ENCODE measurements around the gene MYBBP1A. TPM values are rescaled to one million over a fixed set of nuclear protein-coding genes. Genes with fewer than 3 reads are reported as not detected.
"Not testable (repeated sequence)": the region's sequence is repeated elsewhere in the genome, so short reads cannot be mapped to it uniquely, and the experiment has no call there.

The MYBBP1A gene
- polyA plus RNA-seq (2013, experiment 1 of 2), result 20.8 TPM
- 19.7 TPM for polyA plus RNA-seq (2013, experiment 2 of 2)

- Histone ChIP-seq H2BK12ac (ENCODE audit: low read length in 2 of 2) (no peak within 1 kb of the TSS), H4K91ac (ENCODE audit: low read length) (peak within 1 kb of the TSS; percentile 72), H3K9ac (ENCODE audit: low read length) (peak within 1 kb of the TSS; percentile 96), H3K4ac (ENCODE audit: low read depth in 1 of 2, low read length in 2 of 2) (peak within 1 kb of the TSS; percentile 21 to 66), H2BK120ac (ENCODE audit: low read depth, low read length) (peak within 1 kb of the TSS; percentile 71), H3K9me3 (ENCODE audit: control insufficient read depth, low read length) (no peaks in the 10 kb centered on the region), H2AK5ac (ENCODE audit: low read length, severe bottlenecking) (peak within 1 kb of the TSS; percentile 3), H3K23ac (ENCODE audit: low read length in 2 of 2) (peak within 1 kb of the TSS; percentile 60 to 62), H3K14ac (ENCODE audit: low read length in 2 of 2) (peak within 1 kb of the TSS in 1 of 2 experiments; percentile 14), H2AFZ (ENCODE audit: low read depth, low read length) (peak within 1 kb of the TSS; percentile 1), H3K27ac (ENCODE audit: low read length, poor library complexity, severe bottlenecking) (peak within 1 kb of the TSS; percentile 58), H3K79me1 (replicated peaks; ENCODE audit: low read length, poor library complexity, severe bottlenecking) (peaks cover 36% of the 10 kb centered on the region), H3K4me1 (ENCODE audit: control insufficient read depth, insufficient read depth, low read depth, low read length) (peaks cover 26% of the 10 kb centered on the region), H2BK15ac (ENCODE audit: low read depth, poor library complexity, severe bottlenecking) (no peak within 1 kb of the TSS), H3K18ac (ENCODE audit: low read depth in 1 of 2, low read length in 2 of 2) (peak within 1 kb of the TSS; percentile 70 to 82), H3K36me3 (ENCODE audit: control insufficient read depth in 1 of 2, insufficient read depth in 2 of 2, low read depth in 1 of 2, low read length in 2 of 2) (peaks cover 34 to 36% of the 10 kb centered on the region in 2 experiments), H3K4me2 (ENCODE audit: low read length, poor library complexity, severe bottlenecking) (peak within 1 kb of the TSS; percentile 89), H3K4me3 (ENCODE audit: insufficient read depth in 1 of 2, low read depth in 1 of 2, low read length in 2 of 2) (peak within 1 kb of the TSS; percentile 92 to 98), H3K27me3 (ENCODE audit: control insufficient read depth in 1 of 2, insufficient read depth in 1 of 2, low read length in 2 of 2) (no peaks in the 10 kb centered on the region), H4K8ac (ENCODE audit: low read length) (peak within 1 kb of the TSS; percentile 72), H2BK5ac (ENCODE audit: low read depth, low read length, poor library complexity, severe bottlenecking) (no peak within 1 kb of the TSS)
- peak; percentile 95 for DNase-seq
- WGBS, result 2% methylated on average over 69 of the region's 69 CpGs
These were observed at the start of gene MYBBP1A for GRCh38 chr17:4554997-4555799. TSS of gene MYBBP1A (minus strand) at chr17:4555384. CDS start at chr17:4555324, 60 bp downstream.

- not testable (repeated sequence) for H2BK120ac ChIP-seq (ENCODE audit: low read depth, low read length); H2BK5ac ChIP-seq (ENCODE audit: low read depth, low read length, poor library complexity, severe bottlenecking); H3K4me3 ChIP-seq (ENCODE audit: insufficient read depth in 1 of 2, low read depth in 1 of 2, low read length in 2 of 2); H3K4me2 ChIP-seq (ENCODE audit: low read length, poor library complexity, severe bottlenecking); DNase-seq; H4K8ac ChIP-seq (ENCODE audit: low read length); H4K91ac ChIP-seq (ENCODE audit: low read length); H3K27ac ChIP-seq (ENCODE audit: low read length, poor library complexity, severe bottlenecking); H3K9me3 ChIP-seq (ENCODE audit: control insufficient read depth, low read length); H3K14ac ChIP-seq (ENCODE audit: low read length in 2 of 2); H3K9ac ChIP-seq (ENCODE audit: low read length); H3K79me1 ChIP-seq (replicated peaks; ENCODE audit: low read length, poor library complexity, severe bottlenecking); H3K18ac ChIP-seq (ENCODE audit: low read depth in 1 of 2, low read length in 2 of 2); H2BK15ac ChIP-seq (ENCODE audit: low read depth, poor library complexity, severe bottlenecking); H2AFZ ChIP-seq (ENCODE audit: low read depth, low read length); H3K4ac ChIP-seq (ENCODE audit: low read depth in 1 of 2, low read length in 2 of 2); H2BK12ac ChIP-seq (ENCODE audit: low read length in 2 of 2); H2AK5ac ChIP-seq (ENCODE audit: low read length, severe bottlenecking); H3K23ac ChIP-seq (ENCODE audit: low read length in 2 of 2); H3K36me3 ChIP-seq (ENCODE audit: control insufficient read depth in 1 of 2, insufficient read depth in 2 of 2, low read depth in 1 of 2, low read length in 2 of 2)
- peaks cover 0 to 19% of the 10 kb centered on the region in 2 experiments for H3K27me3 ChIP-seq (ENCODE audit: control insufficient read depth in 1 of 2, insufficient read depth in 1 of 2, low read length in 2 of 2)
- H3K4me1 ChIP-seq (ENCODE audit: control insufficient read depth, insufficient read depth, low read depth, low read length), result peaks cover 39% of the 10 kb centered on the region
- WGBS, result 95% methylated on average over 11 of the region's 11 CpGs
These were observed 49.6 kb upstream of the MYBBP1A start for GRCh38 chr17:4604736-4605135.

DNA sequence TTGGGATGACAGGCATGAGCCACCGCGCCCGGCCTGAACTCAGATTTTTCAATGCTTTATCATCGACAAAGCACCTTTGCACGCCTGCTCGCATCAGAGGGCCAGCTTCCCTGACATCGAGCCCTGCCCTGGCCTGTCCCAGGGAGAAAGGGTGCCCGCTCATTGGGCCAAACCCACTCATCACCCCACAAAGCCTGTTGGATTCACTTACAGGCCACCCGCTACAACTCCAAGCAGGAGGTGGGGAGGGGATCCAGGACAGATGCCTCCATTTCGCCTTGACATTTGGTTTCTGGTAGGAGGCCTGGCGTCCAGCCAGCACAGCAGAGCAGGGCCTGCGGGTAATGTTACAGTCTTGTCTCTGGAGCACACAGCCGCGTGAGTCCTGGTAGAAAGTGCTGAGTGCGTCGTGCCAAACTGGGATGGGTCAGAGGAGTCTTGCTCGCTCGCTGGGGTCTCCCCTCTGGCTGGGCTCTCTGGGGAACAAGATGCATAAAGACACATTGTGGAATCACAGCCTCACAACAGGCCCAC, 49.0 kb upstream of the MYBBP1A start:
- peaks cover 4 to 15% of the 10 kb centered on the region in 2 experiments for H3K27me3 ChIP-seq (ENCODE audit: control insufficient read depth in 1 of 2, insufficient read depth in 1 of 2, low read length in 2 of 2)
- no peak overlapping the region for H3K18ac ChIP-seq (ENCODE audit: low read depth in 1 of 2, low read length in 2 of 2)
- H3K9ac ChIP-seq (ENCODE audit: low read length), result no peak overlapping the region
- H2BK15ac ChIP-seq (ENCODE audit: low read depth, poor library complexity, severe bottlenecking), result no peak overlapping the region
- peak overlapping the region; percentile 50 for H3K27ac ChIP-seq (ENCODE audit: low read length, poor library complexity, severe bottlenecking)
- H3K9me3 ChIP-seq (ENCODE audit: control insufficient read depth, low read length), result no peaks in the 10 kb centered on the region
- H4K8ac ChIP-seq (ENCODE audit: low read length), result no peak overlapping the region
- no peak overlapping the region for H3K4ac ChIP-seq (ENCODE audit: low read depth in 1 of 2, low read length in 2 of 2)
- no peak overlapping the region for H2AK5ac ChIP-seq (ENCODE audit: low read length, severe bottlenecking)
- H3K79me1 ChIP-seq (replicated peaks; ENCODE audit: low read length, poor library complexity, severe bottlenecking), result no peaks in the 10 kb centered on the region
- H3K4me2 ChIP-seq (ENCODE audit: low read length, poor library complexity, severe bottlenecking), result no peak overlapping the region
- peak overlapping the region in 1 of 2 experiments; percentile 25 for H3K4me3 ChIP-seq (ENCODE audit: insufficient read depth in 1 of 2, low read depth in 1 of 2, low read length in 2 of 2)
- H2AFZ ChIP-seq (ENCODE audit: low read depth, low read length), result no peak overlapping the region
- no peak overlapping the region for H3K14ac ChIP-seq (ENCODE audit: low read length in 2 of 2)
- no peaks in the 10 kb centered on the region for H3K36me3 ChIP-seq (ENCODE audit: control insufficient read depth in 1 of 2, insufficient read depth in 2 of 2, low read depth in 1 of 2, low read length in 2 of 2)
- no peak overlapping the region for H3K23ac ChIP-seq (ENCODE audit: low read length in 2 of 2)
- no peak overlapping the region for H2BK120ac ChIP-seq (ENCODE audit: low read depth, low read length)
- H2BK5ac ChIP-seq (ENCODE audit: low read depth, low read length, poor library complexity, severe bottlenecking), result no peak overlapping the region
- H4K91ac ChIP-seq (ENCODE audit: low read length), result no peak overlapping the region
- WGBS, result 69% methylated on average over 18 of the region's 18 CpGs
- peak; percentile 43 for DNase-seq
- peaks cover 44% of the 10 kb centered on the region for H3K4me1 ChIP-seq (ENCODE audit: control insufficient read depth, insufficient read depth, low read depth, low read length)
- peak overlapping the region in 1 of 2 experiments; percentile 30 for H2BK12ac ChIP-seq (ENCODE audit: low read length in 2 of 2)

DNA sequence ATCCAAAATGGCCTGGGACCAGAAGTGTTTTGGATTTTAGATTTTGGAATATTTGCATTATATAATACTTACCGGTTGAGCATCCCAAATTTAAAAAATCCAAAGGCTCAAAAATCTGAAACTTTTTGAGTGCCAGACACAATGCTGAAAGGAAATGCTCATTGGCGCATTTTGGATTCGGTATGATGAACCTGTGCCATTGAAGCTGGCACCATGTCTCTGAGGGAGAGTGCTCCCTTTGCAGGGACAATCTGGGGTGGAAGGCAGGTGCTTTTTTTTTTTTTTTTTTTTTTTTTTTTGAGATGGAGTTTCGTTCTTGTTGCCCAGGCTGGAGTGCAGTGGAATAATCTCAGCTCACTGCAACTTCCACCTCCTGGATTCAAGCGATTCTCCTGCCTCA, 46.9 kb upstream of the MYBBP1A start:
- WGBS, result 92% methylated on average over 4 of the region's 5 CpGs
- no peak overlapping the region for H3K4me2 ChIP-seq (ENCODE audit: low read length, poor library complexity, severe bottlenecking)
- H3K9ac ChIP-seq (ENCODE audit: low read length), result no peak overlapping the region

More for the DNA sequence above, 46.9 kb upstream of the MYBBP1A start:
- Histone ChIP-seq H3K23ac (ENCODE audit: low read length in 2 of 2) (no peak overlapping the region), H2BK5ac (ENCODE audit: low read depth, low read length, poor library complexity, severe bottlenecking) (no peak overlapping the region), H3K18ac (ENCODE audit: low read depth in 1 of 2, low read length in 2 of 2) (no peak overlapping the region), H3K79me1 (replicated peaks; ENCODE audit: low read length, poor library complexity, severe bottlenecking) (no peaks in the 10 kb centered on the region), H3K27me3 (ENCODE audit: control insufficient read depth in 1 of 2, insufficient read depth in 1 of 2, low read length in 2 of 2) (peaks cover 21 to 24% of the 10 kb centered on the region in 2 experiments), H2BK15ac (ENCODE audit: low read depth, poor library complexity, severe bottlenecking) (no peak overlapping the region), H3K9me3 (ENCODE audit: control insufficient read depth, low read length) (no peaks in the 10 kb centered on the region), H4K91ac (ENCODE audit: low read length) (no peak overlapping the region), H3K36me3 (ENCODE audit: control insufficient read depth in 1 of 2, insufficient read depth in 2 of 2, low read depth in 1 of 2, low read length in 2 of 2) (peaks cover 0 to 15% of the 10 kb centered on the region in 2 experiments), H2BK120ac (ENCODE audit: low read depth, low read length) (no peak overlapping the region), H4K8ac (ENCODE audit: low read length) (no peak overlapping the region), H3K14ac (ENCODE audit: low read length in 2 of 2) (no peak overlapping the region), H2BK12ac (ENCODE audit: low read length in 2 of 2) (no peak overlapping the region), H3K4me3 (ENCODE audit: insufficient read depth in 1 of 2, low read depth in 1 of 2, low read length in 2 of 2) (no peak overlapping the region), H3K4ac (ENCODE audit: low read depth in 1 of 2, low read length in 2 of 2) (no peak overlapping the region), H3K4me1 (ENCODE audit: control insufficient read depth, insufficient read depth, low read depth, low read length) (peaks cover 39% of the 10 kb centered on the region), H2AK5ac (ENCODE audit: low read length, severe bottlenecking) (no peak overlapping the region), H3K27ac (ENCODE audit: low read length, poor library complexity, severe bottlenecking) (no peak overlapping the region), H2AFZ (ENCODE audit: low read depth, low read length) (no peak overlapping the region)
- DNase-seq, result no peak
